ENCODE measurements around the gene CDT1.

The CDT1 gene

GRCh38 chr16:88807142-88807625 is 3.6 kb downstream of the CDT1 start:
- H3K27me3 ChIP-seq (ENCODE audit: control insufficient read depth, insufficient read depth, low read length): no peaks in the 10 kb centered on the region
- H3K4me1 ChIP-seq (ENCODE audit: control insufficient read depth, insufficient read depth, low read length): peaks cover 3% of the 10 kb centered on the region; the same call in 1 of the 2 replicates
- H3K9me3 ChIP-seq (ENCODE audit: control insufficient read depth, insufficient read depth, low read length): no peaks in the 10 kb centered on the region
- no peak for DNase-seq (ENCODE audit: low read depth, low spot score)
- WGBS (ENCODE audit: insufficient coverage, insufficient read length): no CpG with 5 or more reads among the region's 24 CpGs
- H3K27ac ChIP-seq (ENCODE audit: low read length): no peak overlapping the region
- H3K4me3 ChIP-seq (ENCODE audit: low read length): no peak overlapping the region
- peaks cover 52% of the 10 kb centered on the region for H3K36me3 ChIP-seq (ENCODE audit: control insufficient read depth, insufficient read depth, low read length)

- Histone ChIP-seq H3K4me1 (ENCODE audit: control insufficient read depth, insufficient read depth, low read length) (peaks cover 3% of the 10 kb centered on the region; the same call in 1 of the 2 replicates), H3K9me3 (ENCODE audit: control insufficient read depth, insufficient read depth, low read length) (no peaks in the 10 kb centered on the region), H3K4me3 (ENCODE audit: low read length) (no peak overlapping the region), H3K27me3 (ENCODE audit: control insufficient read depth, insufficient read depth, low read length) (no peaks in the 10 kb centered on the region), H3K36me3 (ENCODE audit: control insufficient read depth, insufficient read depth, low read length) (peaks cover 52% of the 10 kb centered on the region), H3K27ac (ENCODE audit: low read length) (no peak overlapping the region)
- no peak for DNase-seq (ENCODE audit: low read depth, low spot score)
- WGBS (ENCODE audit: insufficient coverage, insufficient read length): no CpG with 5 or more reads among the region's 26 CpGs
Observed at GRCh38 chr16:88807626-88808453, 4.3 kb downstream of the CDT1 start.

GRCh38 chr16:88809068-88809675 is 5.6 kb downstream of the CDT1 start:
- no CpG with 5 or more reads among the region's 10 CpGs for WGBS (ENCODE audit: insufficient coverage, insufficient read length)
- Histone ChIP-seq H3K9me3 (ENCODE audit: control insufficient read depth, insufficient read depth, low read length) (no peaks in the 10 kb centered on the region), H3K4me1 (ENCODE audit: control insufficient read depth, insufficient read depth, low read length) (peaks cover 3% of the 10 kb centered on the region; the same call in 1 of the 2 replicates), H3K27me3 (ENCODE audit: control insufficient read depth, insufficient read depth, low read length) (no peaks in the 10 kb centered on the region), H3K36me3 (ENCODE audit: control insufficient read depth, insufficient read depth, low read length) (peaks cover 52% of the 10 kb centered on the region), H3K4me3 (ENCODE audit: low read length) (no peak overlapping the region), H3K27ac (ENCODE audit: low read length) (no peak overlapping the region)
- no peak for DNase-seq (ENCODE audit: low read depth, low spot score)

GRCh38 chr16:88809676-88810165 is 6.1 kb downstream of the CDT1 start:
- Histone ChIP-seq H3K27me3 (ENCODE audit: control insufficient read depth, insufficient read depth, low read length) (no peaks in the 10 kb centered on the region), H3K4me3 (ENCODE audit: low read length) (no peak overlapping the region), H3K36me3 (ENCODE audit: control insufficient read depth, insufficient read depth, low read length) (peaks cover 50% of the 10 kb centered on the region), H3K27ac (ENCODE audit: low read length) (no peak overlapping the region), H3K4me1 (ENCODE audit: control insufficient read depth, insufficient read depth, low read length) (peaks cover 3% of the 10 kb centered on the region; the same call in 1 of the 2 replicates), H3K9me3 (ENCODE audit: control insufficient read depth, insufficient read depth, low read length) (no peaks in the 10 kb centered on the region)
- no peak for DNase-seq (ENCODE audit: low read depth, low spot score)
- no CpG with 5 or more reads among the region's 10 CpGs for WGBS (ENCODE audit: insufficient coverage, insufficient read length)

GRCh38 chr16:88810166-88810911 is 6.8 kb downstream of the CDT1 start:
- H3K9me3 ChIP-seq (ENCODE audit: control insufficient read depth, insufficient read depth, low read length): no peaks in the 10 kb centered on the region
- H3K4me3 ChIP-seq (ENCODE audit: low read length): peak overlapping the region; percentile 78; the same call in 1 of the 2 replicates
- H3K27ac ChIP-seq (ENCODE audit: low read length): no peak overlapping the region
- H3K4me1 ChIP-seq (ENCODE audit: control insufficient read depth, insufficient read depth, low read length): peaks cover 3% of the 10 kb centered on the region; the same call in 1 of the 2 replicates
- WGBS (ENCODE audit: insufficient coverage, insufficient read length): no CpG with 5 or more reads among the region's 12 CpGs
- DNase-seq (ENCODE audit: low read depth, low spot score): no peak
- peaks cover 44% of the 10 kb centered on the region for H3K36me3 ChIP-seq (ENCODE audit: control insufficient read depth, insufficient read depth, low read length)
- H3K27me3 ChIP-seq (ENCODE audit: control insufficient read depth, insufficient read depth, low read length): no peaks in the 10 kb centered on the region

GRCh38 chr16:88810912-88811768 is 7.6 kb downstream of the CDT1 start:
- Histone ChIP-seq H3K27ac (ENCODE audit: low read length) (no peak overlapping the region), H3K9me3 (ENCODE audit: control insufficient read depth, insufficient read depth, low read length) (no peaks in the 10 kb centered on the region), H3K27me3 (ENCODE audit: control insufficient read depth, insufficient read depth, low read length) (no peaks in the 10 kb centered on the region), H3K4me1 (ENCODE audit: control insufficient read depth, insufficient read depth, low read length) (peaks cover 3% of the 10 kb centered on the region; the same call in 1 of the 2 replicates), H3K4me3 (ENCODE audit: low read length) (peak overlapping the region; percentile 78), H3K36me3 (ENCODE audit: control insufficient read depth, insufficient read depth, low read length) (peaks cover 36% of the 10 kb centered on the region)
- WGBS (ENCODE audit: insufficient coverage, insufficient read length): no CpG with 5 or more reads among the region's 65 CpGs
- no peak for DNase-seq (ENCODE audit: low read depth, low spot score)

- peaks cover 28% of the 10 kb centered on the region for H3K36me3 ChIP-seq (ENCODE audit: control insufficient read depth, insufficient read depth, low read length)
- H3K4me1 ChIP-seq (ENCODE audit: control insufficient read depth, insufficient read depth, low read length): peaks cover 3% of the 10 kb centered on the region; the same call in 1 of the 2 replicates
- no peaks in the 10 kb centered on the region for H3K27me3 ChIP-seq (ENCODE audit: control insufficient read depth, insufficient read depth, low read length)
- DNase-seq (ENCODE audit: low read depth, low spot score): peak; percentile 68
- no peak within 1 kb of the TSS for H3K27ac ChIP-seq (ENCODE audit: low read length)
- WGBS (ENCODE audit: insufficient coverage, insufficient read length): no CpG with 5 or more reads among the region's 84 CpGs
- peak within 1 kb of the TSS; percentile 78 for H3K4me3 ChIP-seq (ENCODE audit: low read length)
- H3K9me3 ChIP-seq (ENCODE audit: control insufficient read depth, insufficient read depth, low read length): no peaks in the 10 kb centered on the region
Observed at GRCh38 chr16:88811769-88812512, 8.4 kb downstream of the CDT1 start, which contains the start of gene APRT. APRT (minus strand) TSS chr16:88811928; CDS start chr16:88811899, 29 bp downstream.

GRCh38 chr16:88812513-88813268 is 9.1 kb downstream of the CDT1 start:
- peaks cover 20% of the 10 kb centered on the region for H3K36me3 ChIP-seq (ENCODE audit: control insufficient read depth, insufficient read depth, low read length)
- H3K27ac ChIP-seq (ENCODE audit: low read length): no peak overlapping the region
- H3K27me3 ChIP-seq (ENCODE audit: control insufficient read depth, insufficient read depth, low read length): no peaks in the 10 kb centered on the region
- WGBS (ENCODE audit: insufficient coverage, insufficient read length): no CpG with 5 or more reads among the region's 37 CpGs
- no peak for DNase-seq (ENCODE audit: low read depth, low spot score)
- peak overlapping the region; percentile 78; the same call in 1 of the 2 replicates for H3K4me3 ChIP-seq (ENCODE audit: low read length)
- no peaks in the 10 kb centered on the region for H3K9me3 ChIP-seq (ENCODE audit: control insufficient read depth, insufficient read depth, low read length)
- H3K4me1 ChIP-seq (ENCODE audit: control insufficient read depth, insufficient read depth, low read length): peaks cover 3% of the 10 kb centered on the region; the same call in 1 of the 2 replicates
